H9 (cell line): ENCODE data around the gene ZSCAN25. TPM values are rescaled to one million over a fixed set of nuclear protein-coding genes. Genes with fewer than 3 reads are reported as not detected.

ENCODE experiments used
- DNase-seq: peaks from one replicate; pipeline ENCODE4 v3.0.0-alpha.2; 2017
- H2AFZ ChIP-seq: one replicate; pipeline ENCODE4 v1.6.1; 2013; ENCODE audit warnings: mild to moderate bottlenecking, low read length, control low read depth, moderate library complexity
- H2AK5ac ChIP-seq: 2 replicates; pipeline ENCODE4 v1.6.1; 2013; ENCODE audit warnings: low read length, control low read depth, mixed read lengths; ENCODE audit not compliant: insufficient read length
- H2BK120ac ChIP-seq: one replicate; pipeline ENCODE4 v1.6.1; 2013; ENCODE audit warnings: low read depth, mild to moderate bottlenecking, low read length, control low read depth, inconsistent platforms; ENCODE audit not compliant: poor library complexity, severe bottlenecking
- H2BK12ac ChIP-seq: 2 replicates; pipeline ENCODE4 v1.6.1; 2013; ENCODE audit warnings: low read length, control low read depth, mixed read lengths, low read depth; ENCODE audit not compliant: insufficient read length
- H2BK15ac ChIP-seq: 2 replicates; pipeline ENCODE4 v1.6.1; 2013; ENCODE audit warnings: low read depth, low read length, control low read depth
- H2BK20ac ChIP-seq: one replicate; pipeline ENCODE4 v1.6.1; 2013; ENCODE audit warnings: low read depth, mild to moderate bottlenecking, low read length, control low read depth, inconsistent platforms; ENCODE audit not compliant: poor library complexity, severe bottlenecking
- H2BK5ac ChIP-seq: 2 replicates; pipeline ENCODE4 v1.6.1; 2013; ENCODE audit warnings: low read length, control low read depth, mixed read lengths; ENCODE audit not compliant: insufficient read length
- H3K14ac ChIP-seq: 2 replicates; pipeline ENCODE4 v1.6.1; 2013; ENCODE audit warnings: low read length, control low read depth; ENCODE audit not compliant: insufficient read depth
- H3K18ac ChIP-seq: 2 replicates; pipeline ENCODE4 v1.6.1; 2013; ENCODE audit warnings: low read depth, mild to moderate bottlenecking, mixed read lengths, low read length, control low read depth; ENCODE audit not compliant: insufficient read length
- H3K23ac ChIP-seq: 2 replicates; pipeline ENCODE4 v1.6.1; 2013; ENCODE audit warnings: low read length, control low read depth, mixed read lengths, low read depth; ENCODE audit not compliant: insufficient read length
- H3K23me2 ChIP-seq: 2 replicates; pipeline ENCODE4 v1.6.1; 2013; ENCODE audit warnings: low read depth, mild to moderate bottlenecking, mixed read lengths, low read length, control low read depth; ENCODE audit not compliant: insufficient read length, poor library complexity, severe bottlenecking
- H3K27ac ChIP-seq: 2 replicates; pipeline ENCODE4 v1.5.1; 2013; ENCODE audit warnings: low read length, control low read depth, mixed read lengths, low read depth; ENCODE audit not compliant: insufficient read length
- H3K27me3 ChIP-seq: 2 replicates; pipeline ENCODE4 v1.6.1; 2013; ENCODE audit warnings: low read length, control low read depth, inconsistent platforms; ENCODE audit not compliant: insufficient read depth
- H3K4ac ChIP-seq: 2 replicates; pipeline ENCODE4 v1.6.1; 2013; ENCODE audit warnings: low read depth, mild to moderate bottlenecking, control low read depth, inconsistent platforms, low read length, moderate library complexity
- H3K4me1 ChIP-seq: 2 replicates; pipeline ENCODE4 v1.6.1; 2013; ENCODE audit warnings: low read length, control low read depth, inconsistent platforms; ENCODE audit not compliant: insufficient read depth
- H3K4me2 ChIP-seq: 2 replicates; pipeline ENCODE4 v1.6.1; 2013; ENCODE audit warnings: low read length, control low read depth, mixed read lengths; ENCODE audit not compliant: insufficient read length, insufficient read depth
- H3K56ac ChIP-seq: 2 replicates; pipeline ENCODE4 v1.6.1; 2013; ENCODE audit warnings: low read depth, mild to moderate bottlenecking, mixed read lengths, low read length, control low read depth; ENCODE audit not compliant: insufficient read length
- H3K79me1 ChIP-seq: 2 replicates; pipeline ENCODE4 v1.6.1; 2013; ENCODE audit warnings: low read depth, mild to moderate bottlenecking, moderate library complexity, low read length, control low read depth, inconsistent platforms; ENCODE audit not compliant: insufficient read depth, poor library complexity, severe bottlenecking
- H3K79me2 ChIP-seq: 2 replicates; pipeline ENCODE4 v1.6.1; 2013; ENCODE audit warnings: low read length, control low read depth, inconsistent platforms; ENCODE audit not compliant: insufficient read depth
- H3K9ac ChIP-seq: 2 replicates; pipeline ENCODE4 v1.6.1; 2013; ENCODE audit warnings: low read length, control low read depth, mixed read lengths; ENCODE audit not compliant: insufficient read length; ENCODE audit errors: extremely low read depth
- H3K9me3 ChIP-seq: one replicate; pipeline ENCODE4 v1.6.1; 2013; ENCODE audit warnings: low read depth, low read length, inconsistent platforms; ENCODE audit not compliant: control insufficient read depth
- H3T11ph ChIP-seq: one replicate; pipeline ENCODE4 v1.6.1; 2013; ENCODE audit warnings: mild to moderate bottlenecking, low read length, control low read depth, inconsistent platforms
- H4K20me1 ChIP-seq: one replicate; pipeline ENCODE4 v1.6.1; 2013; ENCODE audit not compliant: control insufficient read depth, insufficient read length, insufficient read depth
- H4K5ac ChIP-seq: 2 replicates; pipeline ENCODE4 v1.6.1; 2013; ENCODE audit warnings: low read depth, mild to moderate bottlenecking, mixed read lengths, low read length, control low read depth; ENCODE audit not compliant: insufficient read length
- H4K8ac ChIP-seq: replicated peaks from 2 replicates; pipeline ENCODE4 v1.6.1; 2013; ENCODE audit warnings: low read length, control low read depth, mixed read lengths, low read depth; ENCODE audit not compliant: insufficient read length
- H4K91ac ChIP-seq: 2 replicates; pipeline ENCODE4 v1.6.1; 2013; ENCODE audit warnings: low read depth, mild to moderate bottlenecking, moderate library complexity, mixed read lengths, low read length, control low read depth; ENCODE audit not compliant: insufficient read length
- H3K27ac Mint-ChIP-seq, 3 experiments: 2 replicates in 2 of 3; 3 replicates in 1 of 3; pipeline ENCODE4 v1.8.0; 2020 to 2021; ENCODE audit warnings: mixed read lengths in 3 of 3, mild to moderate bottlenecking in 1 of 3, moderate library complexity in 1 of 3
- H3K27me3 Mint-ChIP-seq: 2 replicates; pipeline ENCODE4 v1.8.0; 2021; ENCODE audit warnings: low read depth, mild to moderate bottlenecking, moderate library complexity, mixed read lengths
- H3K36me3 Mint-ChIP-seq, 3 experiments: 2 replicates in 2 of 3; 3 replicates in 1 of 3; pipeline ENCODE4 v1.8.0; 2020 to 2021; ENCODE audit warnings: low read depth in 3 of 3, mixed read lengths in 3 of 3; ENCODE audit not compliant: insufficient read depth in 1 of 3
- H3K4me1 Mint-ChIP-seq, 2 experiments: 2 replicates each; pipeline ENCODE4 v1.8.0; 2020; ENCODE audit warnings: mixed read lengths in 2 of 2
- H3K4me3 Mint-ChIP-seq, 2 experiments: 2 replicates in 1 of 2; 3 replicates in 1 of 2; pipeline ENCODE4 v1.8.0; 2020 to 2021; ENCODE audit warnings: mild to moderate bottlenecking in 2 of 2, mixed read lengths in 2 of 2, moderate library complexity in 1 of 2
- H3K9me3 Mint-ChIP-seq, 2 experiments: 2 replicates in 1 of 2; 3 replicates in 1 of 2; pipeline ENCODE4 v1.8.0; 2020; ENCODE audit warnings: mild to moderate bottlenecking in 2 of 2, mixed read lengths in 2 of 2, moderate library complexity in 1 of 2
- CTCF ChIP-seq: fragments of 200-600 bp; sonication (generic); conservative IDR thresholded peaks from 3 replicates; pipeline ENCODE4 v1.8.0; 2021; ENCODE audit warnings: antibody characterized with exemption, mild to moderate bottlenecking
- WGBS: extraction: QIAGEN DNeasy Blood & Tissue Kit; methylation state at CpG from one replicate; pipeline ENCODE4 v1.1.7; 2013; ENCODE audit warnings: missing lambda C conversion rate, low lambda C conversion rate, mixed read lengths; ENCODE audit not compliant: insufficient read length; ENCODE audit errors: extremely low coverage; 5-methylcytosine and 5-hydroxymethylcytosine counted together
- total RNA-seq: library from RNA; stranded (reverse); gene quantifications from 2 replicates; pipeline ENCODE4 v1.2.1, GENCODE V29; 2021

The ZSCAN25 gene
- total RNA-seq, 1 experiment from 2014 or later: 21.3 TPM

- Histone ChIP-seq H3K9ac (no peak within 1 kb of the TSS), H2BK15ac (no peak within 1 kb of the TSS), H3K4me2 (no peak within 1 kb of the TSS), H3K23ac (no peak within 1 kb of the TSS), H3K27me3 (no peaks in the 10 kb centered on the region), H4K91ac (no peak within 1 kb of the TSS), H3K18ac (no peak within 1 kb of the TSS), H3K79me2 (no peaks in the 10 kb centered on the region), H2AK5ac (no peak within 1 kb of the TSS), H2BK5ac (no peak within 1 kb of the TSS), H3K27ac (no peak within 1 kb of the TSS), H4K8ac (no peak within 1 kb of the TSS), H3K9me3 (no peaks in the 10 kb centered on the region), H3K4me1 (no peaks in the 10 kb centered on the region), H4K20me1 (no peaks in the 10 kb centered on the region), H2BK12ac (no peak within 1 kb of the TSS), H3K4ac (no peak within 1 kb of the TSS), H3K56ac (no peak within 1 kb of the TSS), H4K5ac (no peak within 1 kb of the TSS), H2AFZ (no peak within 1 kb of the TSS), H3K79me1 (no peaks in the 10 kb centered on the region), H3K14ac (no peak within 1 kb of the TSS), H2BK20ac (no peak within 1 kb of the TSS), H3K23me2 (no peaks in the 10 kb centered on the region), H2BK120ac (no peak within 1 kb of the TSS), H3T11ph (no peak within 1 kb of the TSS)
- Mint-ChIP-seq H3K36me3 (no peaks in the 10 kb centered on the region), H3K27me3 (peaks cover 2% of the 10 kb centered on the region; the same call in 1 of the 2 replicates), H3K4me3 (no peak within 1 kb of the TSS), H3K9me3 (no peaks in the 10 kb centered on the region; a peak in 1 of 5 replicates), H3K27ac (no peak within 1 kb of the TSS), H3K4me1 (0 out of 4 replicates have a peak, but pooled peaks cover 0 to 4% of the 10 kb centered on the region in 2 experiments)
- WGBS: no CpG with 5 or more reads among the region's 34 CpGs
- peak; percentile 46 for DNase-seq
- no peak for TF ChIP-seq CTCF
Observed at GRCh38 chr7:99597762-99598501, 18.8 kb upstream of the ZSCAN25 start, which contains the start of gene TMEM225B. Gene TMEM225B (plus strand): TSS chr7:99598267. CDS start chr7:99604389, 6,122 bp downstream.
